NT2/D1 (cell line): ENCODE measurements around the gene IRF3.

Experiments used
- DNase-seq: peaks from one replicate; pipeline ENCODE4 v3.0.0-alpha.2; 2011; ENCODE audit warnings: low read depth, low spot score
- H3K27me3 ChIP-seq: 2 replicates; pipeline ENCODE4 v1.6.0; 2011; ENCODE audit warnings: mild to moderate bottlenecking; ENCODE audit not compliant: insufficient read length, insufficient read depth
- H3K36me3 ChIP-seq: 2 replicates; pipeline ENCODE4 v1.6.1; 2011; ENCODE audit warnings: mild to moderate bottlenecking, low read length, mixed read lengths; ENCODE audit not compliant: insufficient read depth, insufficient read length
- H3K4me1 ChIP-seq: 2 replicates; pipeline ENCODE4 v1.5.1; 2011; ENCODE audit not compliant: insufficient read depth, insufficient read length
- H3K4me3 ChIP-seq: 2 replicates; pipeline ENCODE4 v1.5.1; 2011; ENCODE audit warnings: low read depth; ENCODE audit not compliant: insufficient read length
- H3K9ac ChIP-seq: 2 replicates; pipeline ENCODE4 v1.6.0; 2011; ENCODE audit warnings: low read depth; ENCODE audit not compliant: insufficient read length
- H3K9me3 ChIP-seq: 2 replicates; pipeline ENCODE4 v1.5.1; 2011; ENCODE audit warnings: mild to moderate bottlenecking, low read length; ENCODE audit not compliant: insufficient read depth
- SUZ12 ChIP-seq: IDR thresholded peaks from 2 replicates; pipeline ENCODE4 v1.6.1; 2011; ENCODE audit not compliant: insufficient read length, insufficient read depth; ENCODE audit errors: extremely low read depth
- YY1 ChIP-seq: IDR thresholded peaks from 2 replicates; pipeline ENCODE4 v1.6.1; 2011; ENCODE audit not compliant: insufficient read length, insufficient read depth
- ZNF274 ChIP-seq: IDR thresholded peaks from 2 replicates; pipeline ENCODE4 v1.6.1; 2011; ENCODE audit warnings: mild to moderate bottlenecking, low read depth, low read length

IRF3 gene

DNA sequence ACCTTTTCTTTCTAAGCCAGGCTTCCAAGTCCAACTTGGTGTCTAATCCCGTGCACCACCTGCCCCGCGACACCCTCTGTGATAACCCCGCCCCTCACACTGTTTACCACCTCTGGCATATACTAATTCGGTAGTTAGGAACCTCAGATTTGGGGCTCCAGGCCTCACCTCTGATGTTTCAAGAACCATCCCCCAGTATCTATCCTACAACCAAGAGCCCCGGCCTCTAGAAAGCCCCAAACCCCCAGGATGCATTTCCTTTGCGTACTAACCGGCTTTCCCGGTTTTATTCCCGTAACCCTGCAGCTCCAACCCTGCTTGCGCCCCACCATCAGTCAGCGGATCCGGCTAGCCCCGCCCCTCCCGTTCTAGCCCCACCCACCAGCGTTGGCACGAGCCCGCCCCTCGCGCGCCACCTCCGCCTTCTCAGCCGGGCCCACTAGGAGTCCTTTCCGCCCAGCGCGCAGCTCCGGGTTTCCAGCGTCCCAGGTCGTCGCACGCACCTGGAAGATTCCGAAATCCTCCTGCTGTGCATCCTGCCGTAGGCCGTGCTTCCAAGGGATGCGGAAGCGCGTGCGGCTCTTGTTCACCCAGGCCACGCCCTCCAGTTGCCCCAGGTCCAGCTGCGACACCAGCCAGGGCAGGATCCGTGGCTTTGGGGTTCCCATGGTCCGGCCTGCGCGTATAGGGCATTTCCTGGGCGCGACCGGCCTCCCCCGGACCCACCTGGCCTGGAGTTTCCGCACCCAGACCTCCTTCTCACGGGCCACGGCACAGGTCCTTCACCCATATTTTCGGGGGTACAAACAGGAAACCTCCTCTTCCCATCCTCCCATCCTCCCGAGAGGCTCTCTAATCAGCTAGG, 1.3 kb downstream of the IRF3 start:
- H3K36me3 ChIP-seq: peaks cover 58% of the 10 kb centered on the region

DNA sequence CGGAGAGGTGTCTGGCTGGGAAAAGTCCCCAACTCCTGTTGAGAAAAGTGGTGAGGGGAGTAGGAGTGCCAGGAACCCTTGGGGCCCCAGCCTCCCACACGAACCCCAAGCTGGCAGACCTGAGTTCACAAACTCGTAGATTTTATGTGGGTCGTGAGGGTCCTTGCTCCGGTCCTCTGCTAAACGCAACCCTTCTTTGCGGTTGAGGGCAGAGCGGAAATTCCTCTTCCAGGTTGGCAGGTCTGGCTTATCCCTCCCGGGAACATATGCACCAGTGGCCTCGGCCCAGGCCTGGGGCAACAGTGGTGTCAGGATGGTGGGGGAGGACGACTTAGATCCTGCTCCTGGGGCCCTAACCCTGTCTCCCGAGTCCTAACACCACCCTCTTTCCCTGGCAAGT, 2.4 kb downstream of the IRF3 start:
- Histone ChIP-seq H3K9me3 (no peaks in the 10 kb centered on the region; the same call in 1 of the 2 replicates), H3K4me1 (peaks cover 9% of the 10 kb centered on the region), H3K27me3 (no peaks in the 10 kb centered on the region), H3K4me3 (no peak overlapping the region), H3K36me3 (peaks cover 59% of the 10 kb centered on the region), H3K9ac (peak overlapping the region; percentile 15)
- no peak for DNase-seq
- TF ChIP-seq ZNF274 (no peak), SUZ12 (no peak), YY1 (no peak)

More for the DNA sequence above, 1.3 kb downstream of the IRF3 start:
- Histone ChIP-seq H3K4me3 (peak overlapping the region; percentile 88), H3K9me3 (no peaks in the 10 kb centered on the region; the same call in 1 of the 2 replicates), H3K4me1 (peaks cover 7% of the 10 kb centered on the region), H3K27me3 (no peaks in the 10 kb centered on the region), H3K9ac (peak overlapping the region; percentile 97)
- DNase-seq: no peak
- TF ChIP-seq YY1 (no peak), ZNF274 (no peak), SUZ12 (no peak)

DNA sequence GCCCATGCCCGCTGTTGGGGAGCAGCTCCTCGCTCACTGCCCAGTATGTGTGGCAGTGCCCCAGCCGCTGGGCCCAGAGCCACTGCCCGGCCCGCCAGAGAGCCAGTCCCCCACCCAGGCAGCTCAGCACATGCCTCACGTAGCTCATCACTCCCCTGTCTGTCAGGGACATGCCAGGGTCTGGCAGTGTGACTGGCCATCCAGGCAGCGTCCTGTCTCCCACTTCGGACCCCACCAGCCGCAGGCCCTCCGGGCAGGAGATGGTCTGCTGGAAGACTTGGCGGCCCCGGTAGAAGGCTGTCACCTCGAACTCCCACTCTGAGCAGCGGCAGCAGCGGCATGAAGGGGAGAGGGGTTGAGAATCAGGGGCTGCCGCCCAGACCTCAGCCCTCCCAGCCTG, 3.6 kb downstream of the IRF3 start:
- peaks cover 14% of the 10 kb centered on the region for H3K4me1 ChIP-seq
- DNase-seq: no peak
- TF ChIP-seq ZNF274 (no peak), YY1 (no peak), SUZ12 (no peak)
- no peaks in the 10 kb centered on the region for H3K27me3 ChIP-seq
- H3K9ac ChIP-seq: no peak overlapping the region
- H3K36me3 ChIP-seq: peaks cover 60% of the 10 kb centered on the region
- H3K4me3 ChIP-seq: no peak overlapping the region
- no peaks in the 10 kb centered on the region; the same call in 1 of the 2 replicates for H3K9me3 ChIP-seq

DNA sequence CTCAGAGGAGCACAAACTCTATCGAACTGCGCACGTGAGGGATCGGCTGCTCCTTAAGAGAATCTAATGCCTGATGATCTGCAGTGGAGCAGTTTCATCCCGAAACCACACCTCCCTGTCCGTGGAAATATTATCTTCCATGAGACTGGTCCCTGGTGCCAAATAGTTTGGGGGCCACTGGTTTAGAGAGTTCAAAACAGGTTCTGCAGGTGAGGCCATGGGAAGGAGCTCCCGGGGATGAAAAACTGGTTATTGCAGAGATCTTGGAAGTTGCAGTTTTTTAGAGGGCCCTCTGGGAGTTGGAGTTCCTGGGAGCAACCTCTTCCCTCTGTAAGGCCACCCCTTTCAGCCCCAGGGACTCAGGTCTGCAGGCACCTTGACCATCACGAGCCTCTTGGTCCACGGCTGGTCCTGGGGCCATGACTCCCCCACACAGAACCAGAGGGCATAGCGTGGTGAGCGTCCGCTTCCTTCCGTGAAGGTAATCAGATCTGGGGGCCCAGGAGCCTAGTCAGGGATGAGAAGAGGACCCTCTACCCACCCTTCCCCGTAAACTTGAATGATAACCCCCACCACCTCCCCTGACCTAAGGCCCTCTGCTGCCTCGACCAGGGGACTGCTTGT, 5.2 kb downstream of the IRF3 start:
- TF ChIP-seq SUZ12: no peak
- TF ChIP-seq YY1: no peak
- TF ChIP-seq ZNF274: no peak
- Histone ChIP-seq H3K9ac (peak overlapping the region; percentile 3), H3K36me3 (peaks cover 75% of the 10 kb centered on the region)

GRCh38 chr19:49658566-49659442, 6.9 kb downstream of the IRF3 start:
- Histone ChIP-seq H3K36me3 (peaks cover 90% of the 10 kb centered on the region), H3K9me3 (no peaks in the 10 kb centered on the region; the same call in 1 of the 2 replicates), H3K4me1 (peaks cover 24% of the 10 kb centered on the region), H3K27me3 (no peaks in the 10 kb centered on the region), H3K4me3 (no peak overlapping the region), H3K9ac (no peak overlapping the region)
- no peak for TF ChIP-seq YY1
- TF ChIP-seq SUZ12: no peak
- DNase-seq: no peak

More for the DNA sequence above, 5.2 kb downstream of the IRF3 start:
- DNase-seq: no peak
- Histone ChIP-seq H3K27me3 (no peaks in the 10 kb centered on the region), H3K4me1 (peaks cover 24% of the 10 kb centered on the region), H3K4me3 (no peak overlapping the region), H3K9me3 (no peaks in the 10 kb centered on the region; the same call in 1 of the 2 replicates)

DNA sequence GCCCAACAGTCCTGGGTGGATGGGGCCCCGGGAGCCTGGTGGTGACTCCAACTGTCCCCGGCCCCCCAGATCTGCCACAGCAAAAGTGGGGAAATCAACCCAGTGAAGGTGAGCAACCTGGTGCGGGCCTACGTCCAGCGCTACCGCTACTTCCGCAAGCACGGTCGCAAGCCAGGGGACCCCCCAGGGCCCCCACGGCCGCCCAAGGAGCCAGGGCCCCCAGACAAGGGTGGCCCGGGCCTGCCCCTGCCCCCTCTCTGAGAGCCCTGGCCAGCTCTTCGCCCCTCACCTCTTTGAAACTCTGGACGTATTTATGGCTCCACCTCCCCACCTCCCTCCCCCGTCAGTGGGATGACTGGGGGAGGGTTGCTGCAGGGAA, 7.5 kb downstream of the IRF3 start:
- TF ChIP-seq YY1 (no peak), ZNF274 (no peak), SUZ12 (no peak)
- Histone ChIP-seq H3K36me3 (peaks cover 93% of the 10 kb centered on the region), H3K4me1 (peaks cover 24% of the 10 kb centered on the region)

More for the DNA sequence above, 7.5 kb downstream of the IRF3 start:
- Histone ChIP-seq H3K4me3 (no peak overlapping the region), H3K9ac (peak overlapping the region; percentile 42), H3K27me3 (no peaks in the 10 kb centered on the region), H3K9me3 (no peaks in the 10 kb centered on the region; the same call in 1 of the 2 replicates)
- DNase-seq: no peak
